Fibroblast of lung (primary cell): ENCODE data around the gene SEC16A.

Experiments
- CTCF ChIP-seq, 2 donors: IDR thresholded peaks in 1 of 2; conservative IDR thresholded peaks in 1 of 2; 1 replicate in 1 of 2; 2 replicates in 1 of 2; pipeline ENCODE4 v1.5.1; 2011 to 2012; ENCODE audit warnings: low read length in 2 of 2, control low read depth in 1 of 2, inconsistent platforms in 1 of 2, low read depth in 1 of 2, mild to moderate bottlenecking in 1 of 2
- EZH2 ChIP-seq: IDR thresholded peaks from 2 replicates; pipeline ENCODE4 v1.5.1; 2012; ENCODE audit warnings: low read length, control low read depth, mild to moderate bottlenecking; ENCODE audit errors: missing control alignments

DNA sequence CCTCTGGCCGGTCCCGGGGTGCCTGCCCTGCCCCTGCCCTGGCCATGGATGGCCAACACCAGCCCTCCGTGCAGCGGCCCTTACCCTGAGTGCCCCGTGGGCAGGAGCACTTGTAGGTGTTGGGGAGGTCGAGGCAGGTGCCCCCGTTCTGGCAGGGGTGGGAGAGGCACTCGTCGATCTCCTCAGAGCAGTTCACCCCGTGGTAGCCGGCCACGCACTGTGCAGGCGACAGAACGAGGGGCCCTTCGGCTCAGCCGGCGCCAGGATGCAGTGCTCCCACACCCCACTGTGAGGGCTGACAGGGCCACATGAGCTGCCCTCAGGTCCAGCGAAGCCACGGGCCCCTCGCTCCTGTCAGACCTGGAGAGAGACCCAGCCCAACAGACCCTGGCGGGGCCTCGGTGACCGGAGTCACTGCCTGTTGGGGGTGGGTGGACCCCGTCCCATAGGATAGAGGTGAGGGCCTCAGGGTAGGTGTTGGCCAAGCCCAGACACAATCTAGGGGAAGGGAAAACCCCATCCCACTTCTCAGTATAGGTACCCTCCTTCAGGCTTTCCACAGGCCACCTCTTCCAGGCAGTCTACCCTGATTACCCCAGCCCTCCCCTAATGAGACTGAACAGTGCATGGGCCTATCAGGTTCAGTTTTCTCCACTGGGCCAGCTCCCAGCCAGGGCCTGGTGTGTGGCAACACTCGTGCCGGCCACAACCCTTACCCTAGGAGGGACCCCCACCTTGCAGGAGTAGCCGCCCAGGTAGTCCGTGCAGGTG, 24.6 kb upstream of the SEC16A start:
- TF ChIP-seq CTCF (conservative IDR thresholded peaks at IDR 0.05 in 1 of 2, IDR thresholded peaks at IDR 0.05 in 1 of 2; ENCODE audit: low read depth in 1 of 2, low read length in 2 of 2) (no peak), EZH2 (no peak)
